ENCODE measurements around the gene SLITRK3.

SLITRK3 gene

DNA sequence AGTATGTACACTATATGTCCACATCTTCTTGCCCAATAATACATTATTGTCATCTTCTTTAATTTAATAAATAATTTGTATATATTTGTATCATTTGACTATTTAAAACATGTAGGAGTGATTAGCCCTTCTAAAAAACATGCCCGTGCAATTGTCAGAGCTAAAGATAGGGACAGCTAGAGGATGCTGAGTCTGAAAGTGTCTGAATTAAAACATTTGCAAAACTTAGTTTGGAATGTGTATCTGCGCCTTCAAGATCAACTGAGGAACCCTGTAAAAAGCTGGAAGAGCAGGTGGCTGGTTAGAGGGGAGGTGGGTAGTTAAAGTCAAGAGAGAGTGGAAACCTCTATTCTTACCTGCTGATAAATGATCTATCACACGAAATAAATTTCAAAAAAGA lies 4.7 kb downstream of the SLITRK3 start:
- DNase-seq (ENCODE audit: low read depth) = no peak
- H3K4me3 ChIP-seq (ENCODE audit: low read length) = no peak overlapping the region
- TF ChIP-seq, protein P1, sequence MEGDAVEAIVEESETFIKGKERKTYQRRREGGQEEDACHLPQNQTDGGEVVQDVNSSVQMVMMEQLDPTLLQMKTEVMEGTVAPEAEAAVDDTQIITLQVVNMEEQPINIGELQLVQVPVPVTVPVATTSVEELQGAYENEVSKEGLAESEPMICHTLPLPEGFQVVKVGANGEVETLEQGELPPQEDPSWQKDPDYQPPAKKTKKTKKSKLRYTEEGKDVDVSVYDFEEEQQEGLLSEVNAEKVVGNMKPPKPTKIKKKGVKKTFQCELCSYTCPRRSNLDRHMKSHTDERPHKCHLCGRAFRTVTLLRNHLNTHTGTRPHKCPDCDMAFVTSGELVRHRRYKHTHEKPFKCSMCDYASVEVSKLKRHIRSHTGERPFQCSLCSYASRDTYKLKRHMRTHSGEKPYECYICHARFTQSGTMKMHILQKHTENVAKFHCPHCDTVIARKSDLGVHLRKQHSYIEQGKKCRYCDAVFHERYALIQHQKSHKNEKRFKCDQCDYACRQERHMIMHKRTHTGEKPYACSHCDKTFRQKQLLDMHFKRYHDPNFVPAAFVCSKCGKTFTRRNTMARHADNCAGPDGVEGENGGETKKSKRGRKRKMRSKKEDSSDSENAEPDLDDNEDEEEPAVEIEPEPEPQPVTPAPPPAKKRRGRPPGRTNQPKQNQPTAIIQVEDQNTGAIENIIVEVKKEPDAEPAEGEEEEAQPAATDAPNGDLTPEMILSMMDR (conservative IDR thresholded peaks at IDR 0.05; ENCODE audit: low read depth, low read length) = no peak

DNA sequence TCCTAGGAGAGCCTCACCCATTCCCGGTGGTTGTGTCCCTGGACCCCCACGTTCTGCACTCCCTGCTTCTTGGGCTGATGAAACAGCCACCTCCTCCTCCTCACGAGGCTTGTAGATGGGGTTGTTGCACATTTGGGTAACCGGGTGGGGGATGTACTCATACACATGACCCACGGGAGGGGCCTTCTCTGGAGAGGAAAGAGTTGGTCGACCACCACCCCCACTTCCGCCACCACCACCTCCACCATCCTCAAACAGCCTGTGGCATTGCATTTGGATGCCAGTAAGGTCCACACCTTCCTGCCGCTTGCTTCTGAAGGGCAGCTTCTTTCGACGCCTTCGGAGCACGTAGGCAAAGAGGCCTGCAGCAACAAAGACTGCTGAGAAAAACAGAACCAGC lies 7.7 kb downstream of the SLITRK3 start:
- H3K4me3 ChIP-seq (ENCODE audit: low read length) = no peak overlapping the region
- TF ChIP-seq, protein P1 (conservative IDR thresholded peaks at IDR 0.05; ENCODE audit: low read depth, low read length) = no peak
- no peak for DNase-seq (ENCODE audit: low read depth)

DNA sequence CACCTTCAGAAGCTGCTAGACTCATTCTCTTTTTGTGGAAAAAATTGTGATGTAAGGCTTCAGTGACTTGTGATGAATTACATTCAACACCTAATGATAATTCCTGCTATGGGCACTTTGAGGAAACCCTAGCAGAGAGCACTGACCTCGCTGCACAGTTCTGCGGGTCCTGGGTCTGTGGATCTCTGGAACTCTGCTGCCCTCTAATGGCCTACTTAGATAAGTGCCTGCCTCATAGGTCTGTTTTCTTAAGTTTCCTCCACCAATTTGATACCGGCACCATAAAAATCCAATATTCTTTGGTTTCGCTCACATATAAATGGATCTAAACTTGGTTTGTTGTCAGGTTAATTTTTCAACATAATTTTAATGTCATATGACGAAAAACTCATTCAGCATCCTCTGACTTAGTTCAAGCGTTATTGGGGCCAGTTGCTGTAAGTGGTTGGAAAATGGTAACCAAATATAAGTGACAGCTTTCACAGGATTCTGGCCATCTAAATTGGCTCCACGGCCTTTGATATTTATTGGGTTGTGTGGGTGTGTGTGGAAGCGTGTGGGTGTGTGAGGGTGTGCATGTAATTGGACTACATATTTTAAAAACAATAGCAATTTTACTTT lies 10.4 kb downstream of the SLITRK3 start:
- TF ChIP-seq, protein P1 (conservative IDR thresholded peaks at IDR 0.05; ENCODE audit: low read depth, low read length) = peak; percentile 88
- no peak overlapping the region for H3K4me3 ChIP-seq (ENCODE audit: low read length)
- no peak for DNase-seq (ENCODE audit: low read depth)

DNA sequence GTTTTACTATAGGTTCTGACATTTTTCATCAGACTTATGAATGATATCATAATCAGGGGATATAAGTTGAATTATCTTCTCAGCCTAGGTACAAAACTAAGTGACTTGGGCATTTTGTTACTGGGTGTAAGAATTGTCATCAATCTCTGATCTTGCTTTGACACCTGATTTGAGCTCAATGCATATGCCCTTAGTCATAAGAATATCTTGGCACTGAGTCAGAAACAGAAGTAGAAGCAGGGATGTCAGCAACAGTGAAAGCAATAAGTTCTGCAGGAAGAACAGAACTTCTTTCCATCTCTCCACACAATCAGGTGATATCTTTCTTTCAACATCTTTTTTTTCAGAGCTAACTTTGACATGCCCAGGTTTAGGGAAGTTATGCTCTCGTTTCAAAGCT lies 14.6 kb downstream of the SLITRK3 start:
- TF ChIP-seq, protein P1 (conservative IDR thresholded peaks at IDR 0.05; ENCODE audit: low read depth, low read length) = no peak
- no peak for DNase-seq (ENCODE audit: low read depth)
- no peak overlapping the region for H3K4me3 ChIP-seq (ENCODE audit: low read length)

DNA sequence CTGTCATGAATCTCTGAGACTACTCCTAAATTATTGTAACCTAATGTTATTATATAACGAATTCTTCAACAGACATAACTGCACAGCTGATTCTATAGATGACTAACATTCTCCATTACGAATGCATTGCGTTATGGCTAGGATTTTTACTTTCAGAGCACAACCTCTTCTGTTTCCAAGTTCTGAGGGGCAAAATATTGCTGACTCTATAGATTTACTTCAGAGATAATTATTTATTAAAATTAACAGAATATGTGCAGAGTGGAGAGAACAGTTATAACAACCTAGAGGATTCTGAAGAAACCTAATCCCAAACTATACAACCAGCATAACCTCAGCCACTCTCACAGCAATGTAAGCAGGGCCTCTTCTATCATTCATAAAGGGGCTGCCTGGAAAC lies 25.9 kb downstream of the SLITRK3 start:
- H3K4me3 ChIP-seq (ENCODE audit: low read length) = no peak overlapping the region
- no peak for DNase-seq (ENCODE audit: low read depth)
- TF ChIP-seq, protein P1 (conservative IDR thresholded peaks at IDR 0.05; ENCODE audit: low read depth, low read length) = no peak

DNA sequence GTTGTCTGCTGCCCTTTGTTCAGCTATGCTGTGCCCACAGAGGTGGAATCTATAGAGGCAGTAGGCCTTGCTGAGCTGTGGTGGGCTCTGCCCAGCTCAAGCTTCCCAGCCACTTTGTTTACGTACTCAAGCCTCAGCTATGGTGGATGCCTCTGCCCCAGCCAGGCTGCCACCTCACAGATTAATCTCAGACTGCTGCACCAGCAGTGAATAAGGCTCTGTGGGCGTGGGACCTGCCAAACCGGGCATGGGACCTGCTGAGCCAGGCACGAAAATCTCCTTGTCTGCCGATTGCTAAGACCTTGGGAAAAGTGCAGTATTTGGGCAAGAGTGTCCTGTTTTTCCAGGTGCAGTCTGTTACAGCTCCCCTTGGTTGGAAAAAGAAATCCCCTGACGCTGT lies 26.8 kb downstream of the SLITRK3 start:
- TF ChIP-seq, protein P1 (conservative IDR thresholded peaks at IDR 0.05; ENCODE audit: low read depth, low read length) = no peak
- DNase-seq (ENCODE audit: low read depth) = no peak
- no peak overlapping the region for H3K4me3 ChIP-seq (ENCODE audit: low read length)

DNA sequence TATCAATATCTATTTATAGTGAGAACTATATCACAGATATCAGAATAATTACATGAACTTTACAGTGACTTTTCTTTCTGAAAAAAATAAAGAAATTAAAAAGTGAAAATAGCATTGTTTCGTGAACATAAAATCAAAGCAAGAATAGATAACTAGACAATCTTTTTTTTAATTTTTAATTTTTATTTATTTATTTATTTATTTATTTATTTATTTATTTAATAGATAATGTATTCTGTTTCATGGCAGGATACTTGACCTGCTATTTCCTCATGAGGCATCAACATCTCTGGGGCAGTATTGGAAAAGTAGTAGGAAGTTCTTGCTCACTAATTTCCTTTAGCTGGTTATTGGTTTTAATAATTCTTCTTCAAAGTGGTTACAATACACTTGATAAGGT lies 33.3 kb downstream of the SLITRK3 start:
- DNase-seq (ENCODE audit: low read depth) = no peak
- TF ChIP-seq, protein P1 (conservative IDR thresholded peaks at IDR 0.05; ENCODE audit: low read depth, low read length) = no peak
- H3K4me3 ChIP-seq (ENCODE audit: low read length) = no peak overlapping the region

Measured in retinal pigment epithelial cell (primary cell).